Breast epithelium (tissue), 3 donors: ENCODE results near the gene SF1.

Experiments used
- POLR2A ChIP-seq: fragments of 450-650 bp; IDR thresholded peaks from one replicate; pipeline ENCODE4 v1.6.1; 2016; ENCODE audit warnings: antibody characterized with exemption, mild to moderate bottlenecking, moderate library complexity
- TF ChIP-seq, protein P1 (sequence below), 3 donors: fragments of 450-650 bp; IDR thresholded peaks; one replicate each; pipeline ENCODE4 v1.5.1; 2016 to 2017; ENCODE audit warnings: antibody characterized with exemption in 3 of 3, mild to moderate bottlenecking in 3 of 3, moderate library complexity in 3 of 3

GRCh38 chr11:64814712-64815187 is 36.4 kb upstream of the SF1 start:
- no peak for TF ChIP-seq POLR2A
- TF ChIP-seq, protein P1, sequence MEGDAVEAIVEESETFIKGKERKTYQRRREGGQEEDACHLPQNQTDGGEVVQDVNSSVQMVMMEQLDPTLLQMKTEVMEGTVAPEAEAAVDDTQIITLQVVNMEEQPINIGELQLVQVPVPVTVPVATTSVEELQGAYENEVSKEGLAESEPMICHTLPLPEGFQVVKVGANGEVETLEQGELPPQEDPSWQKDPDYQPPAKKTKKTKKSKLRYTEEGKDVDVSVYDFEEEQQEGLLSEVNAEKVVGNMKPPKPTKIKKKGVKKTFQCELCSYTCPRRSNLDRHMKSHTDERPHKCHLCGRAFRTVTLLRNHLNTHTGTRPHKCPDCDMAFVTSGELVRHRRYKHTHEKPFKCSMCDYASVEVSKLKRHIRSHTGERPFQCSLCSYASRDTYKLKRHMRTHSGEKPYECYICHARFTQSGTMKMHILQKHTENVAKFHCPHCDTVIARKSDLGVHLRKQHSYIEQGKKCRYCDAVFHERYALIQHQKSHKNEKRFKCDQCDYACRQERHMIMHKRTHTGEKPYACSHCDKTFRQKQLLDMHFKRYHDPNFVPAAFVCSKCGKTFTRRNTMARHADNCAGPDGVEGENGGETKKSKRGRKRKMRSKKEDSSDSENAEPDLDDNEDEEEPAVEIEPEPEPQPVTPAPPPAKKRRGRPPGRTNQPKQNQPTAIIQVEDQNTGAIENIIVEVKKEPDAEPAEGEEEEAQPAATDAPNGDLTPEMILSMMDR (IDR thresholded peaks at IDR 0.05) = no peak
